ENCODE data around the gene UGT1A9.

DNA sequence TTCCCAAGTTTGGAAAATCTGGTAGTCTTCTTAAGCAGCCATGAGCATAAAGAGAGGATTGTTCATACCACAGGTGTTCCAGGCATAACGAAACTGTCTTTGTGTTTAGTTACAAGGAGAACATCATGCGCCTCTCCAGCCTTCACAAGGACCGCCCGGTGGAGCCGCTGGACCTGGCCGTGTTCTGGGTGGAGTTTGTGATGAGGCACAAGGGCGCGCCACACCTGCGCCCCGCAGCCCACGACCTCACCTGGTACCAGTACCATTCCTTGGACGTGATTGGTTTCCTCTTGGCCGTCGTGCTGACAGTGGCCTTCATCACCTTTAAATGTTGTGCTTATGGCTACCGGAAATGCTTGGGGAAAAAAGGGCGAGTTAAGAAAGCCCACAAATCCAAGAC, 100.5 kb downstream of the UGT1A9 start:
- TF ChIP-seq, protein P1, sequence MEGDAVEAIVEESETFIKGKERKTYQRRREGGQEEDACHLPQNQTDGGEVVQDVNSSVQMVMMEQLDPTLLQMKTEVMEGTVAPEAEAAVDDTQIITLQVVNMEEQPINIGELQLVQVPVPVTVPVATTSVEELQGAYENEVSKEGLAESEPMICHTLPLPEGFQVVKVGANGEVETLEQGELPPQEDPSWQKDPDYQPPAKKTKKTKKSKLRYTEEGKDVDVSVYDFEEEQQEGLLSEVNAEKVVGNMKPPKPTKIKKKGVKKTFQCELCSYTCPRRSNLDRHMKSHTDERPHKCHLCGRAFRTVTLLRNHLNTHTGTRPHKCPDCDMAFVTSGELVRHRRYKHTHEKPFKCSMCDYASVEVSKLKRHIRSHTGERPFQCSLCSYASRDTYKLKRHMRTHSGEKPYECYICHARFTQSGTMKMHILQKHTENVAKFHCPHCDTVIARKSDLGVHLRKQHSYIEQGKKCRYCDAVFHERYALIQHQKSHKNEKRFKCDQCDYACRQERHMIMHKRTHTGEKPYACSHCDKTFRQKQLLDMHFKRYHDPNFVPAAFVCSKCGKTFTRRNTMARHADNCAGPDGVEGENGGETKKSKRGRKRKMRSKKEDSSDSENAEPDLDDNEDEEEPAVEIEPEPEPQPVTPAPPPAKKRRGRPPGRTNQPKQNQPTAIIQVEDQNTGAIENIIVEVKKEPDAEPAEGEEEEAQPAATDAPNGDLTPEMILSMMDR (IDR thresholded peaks at IDR 0.05) = no peak
- TF ChIP-seq POLR2A (IDR thresholded peaks at IDR 0.05) (no peak), POLR2AphosphoS5 (IDR thresholded peaks at IDR 0.05) (no peak)

All from stomach (tissue), 4 donors.